Measurements from ENCODE around the gene NRXN3.

NRXN3 gene

DNA sequence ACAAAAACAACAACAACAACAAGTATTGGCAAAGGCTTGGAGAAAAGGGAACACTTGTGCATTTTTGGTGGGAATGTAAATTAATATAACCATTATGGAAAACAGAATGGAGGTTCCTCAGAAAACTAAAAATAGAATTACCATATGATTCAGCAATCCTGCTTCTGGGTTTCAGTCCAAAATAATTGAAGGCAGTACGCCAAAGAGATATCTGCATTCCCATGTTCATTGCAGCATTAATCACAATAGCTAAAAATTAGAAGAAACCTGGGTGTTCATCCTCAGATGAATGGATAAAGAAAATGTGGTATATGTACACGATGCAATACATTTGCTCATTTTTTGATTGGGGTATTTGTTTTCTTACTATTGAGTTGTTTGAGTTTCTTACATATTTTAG lies 813.0 kb downstream of the NRXN3 start:
- no peak for DNase-seq (ENCODE audit: extremely low read depth, low read depth)

GRCh38 chr14:78985668-78986381 lies 815.7 kb downstream of the NRXN3 start:
- TF ChIP-seq CTCF (IDR thresholded peaks at IDR 0.05; ENCODE audit: low read depth, low read length): no peak
- DNase-seq (ENCODE audit: extremely low read depth, low read depth): no peak

More for the DNA sequence above, 813.0 kb downstream of the NRXN3 start:
- TF ChIP-seq CTCF (IDR thresholded peaks at IDR 0.05; ENCODE audit: low read depth, low read length): no peak

GRCh38 chr14:78986989-78987388 lies 816.8 kb downstream of the NRXN3 start:
- TF ChIP-seq CTCF (IDR thresholded peaks at IDR 0.05; ENCODE audit: low read depth, low read length): no peak
- no peak for DNase-seq (ENCODE audit: extremely low read depth, low read depth)

DNA sequence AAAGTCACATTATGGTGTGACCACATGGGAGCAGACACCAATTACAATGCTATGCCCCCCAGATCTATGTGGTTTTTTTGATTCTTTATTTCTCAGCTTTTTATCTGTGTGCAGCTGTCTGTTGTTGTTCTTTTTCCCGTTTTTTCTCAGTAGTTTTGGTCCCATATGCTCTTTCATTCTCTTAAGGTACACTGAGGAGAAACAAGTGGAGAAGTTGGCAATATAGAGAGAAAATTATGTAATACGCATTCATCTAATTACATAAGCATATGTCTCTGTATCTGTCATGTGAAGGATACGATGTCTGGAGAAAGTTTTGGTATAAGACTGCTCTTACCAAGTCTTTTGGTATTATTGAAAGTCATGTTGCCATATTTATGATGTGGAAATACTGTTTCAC lies 819.0 kb downstream of the NRXN3 start:
- no peak for TF ChIP-seq CTCF (IDR thresholded peaks at IDR 0.05; ENCODE audit: low read depth, low read length)
- no peak for DNase-seq (ENCODE audit: extremely low read depth, low read depth)

DNA sequence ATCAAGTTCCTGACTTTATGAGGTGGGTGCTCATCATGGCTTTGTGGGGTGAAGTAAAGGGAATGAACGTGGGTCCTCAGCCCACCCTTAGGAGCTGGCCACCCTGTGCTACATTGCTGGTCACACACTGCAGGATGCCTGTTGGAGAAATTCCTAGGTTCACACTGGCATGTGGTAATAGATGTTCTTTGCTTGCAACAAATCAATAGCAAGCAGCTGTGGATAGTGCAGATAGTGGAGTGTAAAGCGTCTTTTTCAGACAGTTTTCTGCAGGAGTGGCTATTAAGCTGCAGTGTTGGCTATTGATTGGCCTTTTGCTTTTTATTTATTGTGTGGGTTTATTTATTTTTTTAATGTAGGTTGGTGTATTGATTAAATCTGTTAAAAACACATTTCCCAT lies 822.7 kb downstream of the NRXN3 start:
- TF ChIP-seq CTCF (IDR thresholded peaks at IDR 0.05; ENCODE audit: low read depth, low read length): no peak
- DNase-seq (ENCODE audit: extremely low read depth, low read depth): no peak

- DNase-seq (ENCODE audit: extremely low read depth, low read depth): no peak
- TF ChIP-seq CTCF (IDR thresholded peaks at IDR 0.05; ENCODE audit: low read depth, low read length): no peak
These were observed 827.6 kb downstream of the NRXN3 start for GRCh38 chr14:78997811-78998210.

DNA sequence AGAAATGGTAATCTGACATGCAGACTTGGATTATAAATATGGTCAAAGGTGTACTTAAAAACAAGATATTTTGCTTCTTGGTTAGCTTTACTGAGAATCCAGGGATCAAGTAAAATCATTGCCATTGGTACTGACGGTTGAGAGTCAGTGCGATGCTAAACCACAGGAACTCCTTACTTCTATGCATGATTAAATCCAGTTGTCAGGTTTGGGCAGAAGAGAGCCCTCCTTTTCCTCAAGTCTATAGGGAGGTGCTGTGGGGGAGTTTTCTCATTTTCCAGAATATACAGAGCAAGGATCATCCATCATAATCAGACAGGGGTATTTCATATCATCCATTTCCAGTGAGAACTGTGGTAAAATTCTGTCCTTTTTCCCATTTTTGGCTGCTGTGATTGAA lies 839.1 kb downstream of the NRXN3 start:
- TF ChIP-seq CTCF (IDR thresholded peaks at IDR 0.05; ENCODE audit: low read depth, low read length): no peak
- DNase-seq (ENCODE audit: extremely low read depth, low read depth): no peak
